LNCaP clone FGC (cell line): ENCODE data around the gene SRPK2.
"Not testable (repeated sequence)": the region's sequence is repeated elsewhere in the genome, so short reads cannot be mapped to it uniquely, and the experiment has no call there.

Experiments used
- DNase-seq: peaks from one replicate; pipeline ENCODE4 v3.0.0-alpha.2; 2011; ENCODE audit warnings: low read depth
- H3K4me3 ChIP-seq: 2 replicates; pipeline ENCODE4 v1.5.1; 2011; ENCODE audit warnings: mild to moderate bottlenecking, low read depth, low read length, control low read depth
- CTCF ChIP-seq: IDR thresholded peaks from 2 replicates; pipeline ENCODE4 v1.5.1; 2012; ENCODE audit warnings: mild to moderate bottlenecking; ENCODE audit not compliant: control insufficient read depth, insufficient read depth; ENCODE audit errors: extremely low read depth

Gene SRPK2

DNA sequence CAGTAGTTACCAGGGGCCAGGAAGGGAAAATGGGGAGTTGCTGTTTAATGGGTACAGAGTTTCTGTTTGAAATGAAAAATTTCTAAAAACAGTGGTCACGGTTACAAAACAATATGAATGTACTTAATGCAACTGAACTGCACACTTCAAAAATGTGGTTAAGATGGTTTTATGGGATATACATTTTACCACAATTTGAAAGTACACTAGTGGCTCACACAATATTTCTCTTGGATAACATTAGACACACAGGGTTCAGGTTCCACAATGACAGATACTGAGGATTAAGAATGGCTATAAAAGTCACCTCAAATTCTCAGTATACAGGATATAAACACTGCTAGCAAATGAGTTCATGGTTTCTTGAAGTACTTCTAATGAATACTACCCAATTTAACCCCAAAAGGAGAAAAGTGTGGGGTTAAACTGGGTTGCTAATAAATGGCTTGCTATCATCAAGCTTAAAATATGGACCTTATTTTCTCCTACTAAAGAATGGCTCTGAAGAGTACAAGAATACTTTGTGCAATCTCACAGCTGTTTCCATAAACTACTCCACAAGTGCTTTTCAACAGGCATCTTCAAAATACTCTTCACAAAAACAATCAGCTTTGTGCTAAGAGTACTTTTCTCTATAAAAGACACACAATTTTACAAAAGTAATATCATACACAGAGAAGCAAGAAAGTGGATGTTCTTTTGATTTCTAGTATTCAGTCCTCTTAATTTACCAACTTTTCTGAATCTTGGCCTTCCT lies 92.9 kb downstream of the SRPK2 start:
- no peak overlapping the region for H3K4me3 ChIP-seq
- DNase-seq, result no peak
- TF ChIP-seq CTCF, result no peak

DNA sequence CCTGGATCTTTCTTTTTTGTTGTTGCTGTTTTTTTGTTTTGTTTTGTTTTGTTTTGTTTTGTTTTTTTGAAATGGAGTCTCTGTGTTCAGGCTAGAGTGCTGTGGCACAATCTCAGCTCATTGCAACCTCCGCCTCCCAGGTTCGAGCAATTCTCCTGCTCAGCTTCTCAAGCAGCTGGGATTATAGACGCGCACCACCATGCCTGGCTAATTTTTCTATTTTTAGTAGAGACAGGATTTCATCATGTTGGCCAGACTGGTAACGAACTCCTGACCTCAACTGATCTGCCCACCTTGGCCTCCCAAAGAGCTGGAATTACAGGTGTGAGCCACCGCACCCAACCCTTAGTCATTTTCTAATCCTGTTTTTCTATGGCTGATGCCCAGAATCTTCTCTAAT lies 94.2 kb downstream of the SRPK2 start:
- H3K4me3 ChIP-seq, DNase-seq: not testable (repeated sequence)

DNA sequence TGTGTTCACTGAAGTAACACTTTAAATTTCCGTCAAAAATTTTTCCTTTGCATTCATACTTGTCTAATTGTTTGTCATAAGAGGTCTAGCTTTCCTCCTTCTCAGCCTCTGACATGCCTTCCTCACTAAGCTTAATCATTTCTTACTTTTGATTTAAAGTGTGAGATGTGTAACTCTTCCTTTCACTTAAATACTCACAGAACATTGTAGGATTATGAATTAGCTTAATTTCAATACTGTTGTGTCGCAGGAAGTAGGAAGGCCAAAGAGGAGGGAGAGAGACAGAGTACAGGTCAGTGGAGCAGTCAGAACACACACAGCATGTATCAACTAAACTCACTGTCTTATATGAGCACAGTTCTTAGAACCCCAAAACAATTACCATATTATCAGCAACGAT lies 99.0 kb downstream of the SRPK2 start:
- no peak for DNase-seq
- TF ChIP-seq CTCF, result no peak
- no peak overlapping the region for H3K4me3 ChIP-seq

DNA sequence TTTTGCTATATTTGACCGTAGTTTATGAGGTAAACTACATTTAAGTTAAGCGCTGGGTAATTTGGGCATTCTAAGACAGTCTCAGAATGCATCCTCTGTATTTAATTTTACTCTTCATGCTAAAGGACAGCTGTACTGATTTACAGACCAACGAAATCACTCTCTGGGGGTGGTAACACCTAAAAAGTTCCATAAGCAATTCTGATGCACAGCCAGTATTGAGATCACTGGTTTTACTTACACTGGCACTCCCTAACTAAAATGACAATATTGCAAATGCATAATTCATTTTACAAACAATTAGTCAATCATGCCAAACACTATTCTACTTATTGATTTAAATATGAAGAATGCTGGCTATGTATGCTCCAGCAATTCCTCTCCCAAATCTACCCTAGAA lies 102.3 kb downstream of the SRPK2 start:
- no peak overlapping the region for H3K4me3 ChIP-seq
- no peak for TF ChIP-seq CTCF
- no peak for DNase-seq

DNA sequence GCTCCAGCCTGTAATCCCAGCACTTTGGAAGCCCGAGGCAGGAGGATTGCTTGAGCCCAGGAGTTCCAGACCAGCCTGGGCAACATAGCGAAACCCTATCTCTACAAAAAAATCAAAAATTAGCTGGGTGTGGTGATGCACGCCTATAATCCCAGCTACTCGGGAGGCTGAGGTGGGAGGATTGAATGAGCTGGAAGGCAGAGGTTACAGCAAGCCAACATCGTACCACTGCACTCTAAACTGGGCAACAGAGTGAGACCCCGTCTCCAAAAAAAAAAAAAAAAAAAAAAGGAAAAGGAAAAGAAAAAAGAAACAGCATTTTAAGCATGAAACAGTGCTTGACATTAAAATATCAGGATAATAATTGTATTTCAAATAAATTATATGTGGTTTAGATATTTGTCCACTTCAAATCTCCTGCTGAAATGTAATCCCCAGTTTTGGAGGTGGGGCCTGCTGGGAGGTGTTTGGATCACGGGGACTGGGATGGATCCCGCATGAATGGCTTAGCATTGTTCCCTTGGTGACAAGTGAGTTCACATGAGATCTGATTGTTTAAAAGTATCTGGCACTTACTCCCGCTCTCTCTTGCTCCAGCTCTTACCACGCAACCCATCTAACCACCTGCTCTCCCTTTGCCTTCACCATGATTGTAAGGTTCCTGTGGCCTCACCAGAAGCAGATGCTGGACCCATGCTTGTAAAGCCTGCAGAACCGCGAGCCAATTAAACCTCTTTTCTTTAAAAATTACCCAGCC lies 103.4 kb downstream of the SRPK2 start:
- no peak overlapping the region for H3K4me3 ChIP-seq
- no peak for DNase-seq
- TF ChIP-seq CTCF, result no peak

GRCh38 chr7:105284014-105284413 lies 104.7 kb downstream of the SRPK2 start:
- no peak for TF ChIP-seq CTCF
- no peak for DNase-seq
- no peak overlapping the region for H3K4me3 ChIP-seq

GRCh38 chr7:105281966-105282365 lies 106.8 kb downstream of the SRPK2 start:
- DNase-seq, result no peak
- no peak for TF ChIP-seq CTCF

More at GRCh38 chr7:105281966-105282365, 106.8 kb downstream of the SRPK2 start:
- no peak overlapping the region for H3K4me3 ChIP-seq
